Measurements from ENCODE around the gene CHPF.

- TF ChIP-seq CTCF (IDR thresholded peaks at IDR 0.05) = no peak
- TF ChIP-seq POLR2A (IDR thresholded peaks at IDR 0.05) = no peak
Observed at GRCh38 chr2:219506802-219507526, 36.6 kb downstream of the CHPF start.

Measured in upper lobe of left lung (tissue), 4 donors.